Cardiac fibroblast (primary cell): ENCODE data around the gene NFE2L1.

Experiments used
- DNase-seq, 2 donors: peaks; one replicate each; pipeline versions ENCODE4 v3.0.0 to v3.0.0-alpha.2; 2010; ENCODE audit warnings: low read depth in 2 of 2
- H3K4me3 ChIP-seq, 2 donors: replicated peaks in 1 of 2; 1 replicate in 1 of 2; 2 replicates in 1 of 2; pipeline ENCODE4 v1.5.1; 2011; ENCODE audit warnings: low read depth in 2 of 2, low read length in 2 of 2, mild to moderate bottlenecking in 2 of 2, moderate library complexity in 1 of 2
- CTCF ChIP-seq: IDR thresholded peaks from one replicate; pipeline ENCODE4 v1.5.1; 2011; ENCODE audit warnings: low read depth, mild to moderate bottlenecking, low read length, inconsistent platforms

The NFE2L1 gene

GRCh38 chr17:48054238-48055185 lies 6.4 kb downstream of the NFE2L1 start:
- DNase-seq: peak; percentile 76 to 82
- TF ChIP-seq CTCF: no peak
- peak overlapping the region; percentile 25 to 67 for H3K4me3 ChIP-seq

- H3K4me3 ChIP-seq: peak overlapping the region in 1 of 2 donors; percentile 18
- TF ChIP-seq CTCF: no peak
- peak; percentile 69 to 92 for DNase-seq
These were observed 7.5 kb downstream of the NFE2L1 start for GRCh38 chr17:48055531-48056245.

GRCh38 chr17:48056246-48056745 lies 8.1 kb downstream of the NFE2L1 start:
- TF ChIP-seq CTCF: no peak
- DNase-seq: no peak
- no peak overlapping the region for H3K4me3 ChIP-seq

- H3K4me3 ChIP-seq: no peak overlapping the region
- TF ChIP-seq CTCF: no peak
- DNase-seq: no peak
These were observed 8.7 kb downstream of the NFE2L1 start for GRCh38 chr17:48056879-48057278.

- no peak for TF ChIP-seq CTCF
- no peak for DNase-seq
These were observed 9.5 kb downstream of the NFE2L1 start for GRCh38 chr17:48057626-48058025.

GRCh38 chr17:48058393-48059124 lies 10.4 kb downstream of the NFE2L1 start:
- TF ChIP-seq CTCF: no peak
- no peak overlapping the region for H3K4me3 ChIP-seq
- no peak for DNase-seq

More at GRCh38 chr17:48057626-48058025, 9.5 kb downstream of the NFE2L1 start:
- no peak overlapping the region for H3K4me3 ChIP-seq
